ENCODE data around the gene CYP46A1.

CYP46A1 gene

GRCh38 chr14:99664058-99664936, 19.8 kb upstream of the CYP46A1 start:
- H3K4me3 Mint-ChIP-seq: no peak overlapping the region
- peaks cover 4% of the 10 kb centered on the region for H3K36me3 Mint-ChIP-seq (ENCODE audit: low read depth)
- TF ChIP-seq CTCF (IDR thresholded peaks at IDR 0.05; ENCODE audit: unreplicated experiment in 3 of 3): no peak

DNA sequence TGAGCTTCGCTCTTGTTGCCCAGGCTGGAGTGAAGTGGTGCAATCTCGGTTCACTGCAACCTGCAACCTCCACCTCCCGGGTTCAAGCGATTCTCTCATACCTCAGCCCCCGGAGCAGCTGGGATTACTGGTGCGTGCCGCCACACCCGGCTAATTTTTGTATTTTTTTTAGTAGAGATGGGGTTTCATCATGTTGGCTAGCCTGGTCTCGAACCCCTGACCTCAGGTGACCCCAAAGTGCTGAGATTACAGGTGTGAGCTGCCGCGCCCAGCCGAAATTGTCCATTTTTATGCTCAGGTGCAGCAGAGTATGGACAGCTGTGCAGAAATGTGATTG, 19.2 kb upstream of the CYP46A1 start:
- Mint-ChIP-seq H3K27me3 (ENCODE audit: low read depth) (peaks cover 24% of the 10 kb centered on the region), H3K9me3 (no peaks in the 10 kb centered on the region), H3K4me3 (no peak overlapping the region), H3K36me3 (ENCODE audit: low read depth) (peaks cover 4% of the 10 kb centered on the region), H3K27ac (no peak overlapping the region), H3K4me1 (no peaks in the 10 kb centered on the region)
- TF ChIP-seq CTCF (IDR thresholded peaks at IDR 0.05; ENCODE audit: unreplicated experiment in 3 of 3): no peak

More at GRCh38 chr14:99664058-99664936, 19.8 kb upstream of the CYP46A1 start:
- Mint-ChIP-seq H3K27me3 (ENCODE audit: low read depth) (peaks cover 25% of the 10 kb centered on the region), H3K9me3 (no peaks in the 10 kb centered on the region), H3K4me1 (no peaks in the 10 kb centered on the region), H3K27ac (peak overlapping the region in 2 of 3 experiments; percentile 63 to 74)

- peaks cover 9% of the 10 kb centered on the region for H3K27me3 Mint-ChIP-seq (ENCODE audit: low read depth)
- H3K4me3 Mint-ChIP-seq: no peak overlapping the region
- H3K36me3 Mint-ChIP-seq (ENCODE audit: low read depth): no peaks in the 10 kb centered on the region
- no peak overlapping the region for H3K27ac Mint-ChIP-seq
- H3K4me1 Mint-ChIP-seq: peaks cover 12% of the 10 kb centered on the region
- no peak for TF ChIP-seq CTCF (IDR thresholded peaks at IDR 0.05; ENCODE audit: unreplicated experiment in 3 of 3)
- no peaks in the 10 kb centered on the region for H3K9me3 Mint-ChIP-seq
Measured at GRCh38 chr14:99666533-99666932, 17.6 kb upstream of the CYP46A1 start.

GRCh38 chr14:99667045-99667444, 17.1 kb upstream of the CYP46A1 start:
- H3K27ac Mint-ChIP-seq: no peak overlapping the region
- H3K9me3 Mint-ChIP-seq: no peaks in the 10 kb centered on the region
- TF ChIP-seq CTCF (IDR thresholded peaks at IDR 0.05; ENCODE audit: unreplicated experiment in 3 of 3): no peak
- H3K4me1 Mint-ChIP-seq: peaks cover 16% of the 10 kb centered on the region
- H3K27me3 Mint-ChIP-seq (ENCODE audit: low read depth): peaks cover 9% of the 10 kb centered on the region
- no peaks in the 10 kb centered on the region for H3K36me3 Mint-ChIP-seq (ENCODE audit: low read depth)
- no peak overlapping the region for H3K4me3 Mint-ChIP-seq

DNA sequence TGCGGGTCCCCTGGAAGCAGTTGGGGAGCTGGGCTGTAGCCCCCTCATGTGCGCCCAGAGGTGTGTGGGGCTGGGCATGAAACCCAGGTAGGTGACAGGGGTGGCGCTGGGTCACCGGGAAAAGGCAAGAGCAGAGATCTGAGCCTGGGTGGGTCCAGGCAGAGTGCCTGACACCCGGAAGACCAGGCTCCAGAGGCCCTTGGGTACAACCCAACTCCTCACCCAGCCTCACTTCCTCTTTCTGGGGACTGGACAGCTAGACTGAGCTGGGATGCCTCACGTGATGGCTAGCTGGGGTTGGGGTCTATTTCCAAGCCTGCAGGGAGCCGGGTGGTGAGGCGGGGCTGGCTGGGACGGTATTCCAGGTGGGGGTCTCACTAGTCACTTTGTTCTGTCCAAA, 16.3 kb upstream of the CYP46A1 start:
- Mint-ChIP-seq H3K4me1 (peaks cover 16% of the 10 kb centered on the region), H3K27me3 (ENCODE audit: low read depth) (peaks cover 4% of the 10 kb centered on the region), H3K4me3 (no peak overlapping the region), H3K9me3 (no peaks in the 10 kb centered on the region), H3K36me3 (ENCODE audit: low read depth) (no peaks in the 10 kb centered on the region), H3K27ac (no peak overlapping the region)
- no peak for TF ChIP-seq CTCF (IDR thresholded peaks at IDR 0.05; ENCODE audit: unreplicated experiment in 3 of 3)

Measured in nephron (organoid).